ENCODE data around the gene RNF151.

GRCh38 chr16:1981398-1981836 lies 14.8 kb downstream of the RNF151 start, which contains the start of gene NOXO1:
- TF ChIP-seq CTCF (IDR thresholded peaks at IDR 0.05; ENCODE audit: insufficient read depth, low read length, poor library complexity, severe bottlenecking) (no peak), EZH2phosphoT487 (conservative IDR thresholded peaks at IDR 0.05; ENCODE audit: low read length) (no peak)

Measured in SU-DHL-6 (cell line).